ENCODE measurements around the gene TMEM132C. TPM values are rescaled to one million over a fixed set of nuclear protein-coding genes. Genes with fewer than 3 reads are reported as not detected.

Gene TMEM132C
- total RNA-seq, 2 experiments from 2014 or later = not detected

- Mint-ChIP-seq H3K36me3 (ENCODE audit: low read depth) (no peaks in the 10 kb centered on the region), H3K9me3 (no peaks in the 10 kb centered on the region), H3K4me1 (ENCODE audit: low read depth) (no peaks in the 10 kb centered on the region), H3K27ac (no peak overlapping the region), H3K27me3 (peaks cover 2% of the 10 kb centered on the region), H3K4me3 (no peak overlapping the region)
- DNase-seq = no peak
- intact Hi-C loops (cut with micrococcal nuclease) = no loop called here
- no peak for ATAC-seq
- TF ChIP-seq, protein P1, sequence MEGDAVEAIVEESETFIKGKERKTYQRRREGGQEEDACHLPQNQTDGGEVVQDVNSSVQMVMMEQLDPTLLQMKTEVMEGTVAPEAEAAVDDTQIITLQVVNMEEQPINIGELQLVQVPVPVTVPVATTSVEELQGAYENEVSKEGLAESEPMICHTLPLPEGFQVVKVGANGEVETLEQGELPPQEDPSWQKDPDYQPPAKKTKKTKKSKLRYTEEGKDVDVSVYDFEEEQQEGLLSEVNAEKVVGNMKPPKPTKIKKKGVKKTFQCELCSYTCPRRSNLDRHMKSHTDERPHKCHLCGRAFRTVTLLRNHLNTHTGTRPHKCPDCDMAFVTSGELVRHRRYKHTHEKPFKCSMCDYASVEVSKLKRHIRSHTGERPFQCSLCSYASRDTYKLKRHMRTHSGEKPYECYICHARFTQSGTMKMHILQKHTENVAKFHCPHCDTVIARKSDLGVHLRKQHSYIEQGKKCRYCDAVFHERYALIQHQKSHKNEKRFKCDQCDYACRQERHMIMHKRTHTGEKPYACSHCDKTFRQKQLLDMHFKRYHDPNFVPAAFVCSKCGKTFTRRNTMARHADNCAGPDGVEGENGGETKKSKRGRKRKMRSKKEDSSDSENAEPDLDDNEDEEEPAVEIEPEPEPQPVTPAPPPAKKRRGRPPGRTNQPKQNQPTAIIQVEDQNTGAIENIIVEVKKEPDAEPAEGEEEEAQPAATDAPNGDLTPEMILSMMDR (IDR thresholded peaks at IDR 0.05) = no peak
- ChIA-PET CTCF (no interaction called here), POLR2A (no interaction called here)
Measured at GRCh38 chr12:128705140-128705539, 438.2 kb downstream of the TMEM132C start.

DNA sequence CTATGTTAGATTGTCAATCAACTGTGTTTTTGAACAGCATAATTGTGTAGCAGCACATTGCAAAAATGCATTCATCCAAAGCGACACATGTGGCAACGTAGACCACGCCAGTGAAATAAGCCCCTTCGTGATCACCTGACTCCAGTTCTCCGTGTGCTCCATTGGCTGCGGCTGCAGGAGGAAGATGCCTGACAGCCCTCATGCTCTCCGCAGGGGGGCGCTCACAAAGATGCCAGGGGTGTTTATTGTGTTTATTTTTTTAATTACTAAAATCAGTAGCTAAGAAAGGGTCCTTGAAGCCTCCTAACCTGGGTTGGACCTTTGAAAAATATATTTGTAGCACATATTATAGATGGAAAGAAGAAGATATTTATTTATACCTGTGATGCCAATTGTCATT is 440.5 kb downstream of the TMEM132C start:
- POLR2A ChIA-PET = no interaction called here
- intact Hi-C loops (cut with micrococcal nuclease) = no loop called here
- Mint-ChIP-seq H3K27me3 (peaks cover 2% of the 10 kb centered on the region), H3K27ac (no peak overlapping the region), H3K36me3 (ENCODE audit: low read depth) (no peaks in the 10 kb centered on the region), H3K9me3 (no peaks in the 10 kb centered on the region), H3K4me3 (no peak overlapping the region), H3K4me1 (ENCODE audit: low read depth) (no peaks in the 10 kb centered on the region)
- TF ChIP-seq, protein P1 (IDR thresholded peaks at IDR 0.05) = no peak
- CTCF ChIA-PET = no interaction called here
- no peak for DNase-seq
- ATAC-seq = no peak

DNA sequence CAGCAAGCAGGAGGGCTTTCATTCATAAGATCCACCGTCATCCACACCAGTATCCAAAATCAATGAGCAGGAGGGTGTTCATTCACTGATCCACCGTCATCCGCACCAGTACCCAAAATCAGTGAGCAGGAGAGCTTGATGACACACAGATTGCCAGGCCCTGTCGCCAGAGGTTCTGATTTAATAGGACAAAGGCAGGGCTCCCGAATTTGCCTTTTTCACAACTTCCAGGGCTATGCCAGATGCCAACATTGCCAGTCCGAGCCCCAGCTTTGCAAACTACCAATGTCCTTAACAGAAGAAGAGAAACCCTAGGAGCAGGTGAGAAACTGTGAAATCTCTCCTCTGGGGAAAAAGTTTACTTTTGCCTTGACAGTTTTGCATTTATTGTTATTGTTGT is 441.8 kb downstream of the TMEM132C start:
- Mint-ChIP-seq H3K4me1 (ENCODE audit: low read depth) (no peaks in the 10 kb centered on the region), H3K27ac (no peak overlapping the region), H3K4me3 (no peak overlapping the region), H3K9me3 (no peaks in the 10 kb centered on the region), H3K27me3 (peaks cover 2% of the 10 kb centered on the region), H3K36me3 (ENCODE audit: low read depth) (no peaks in the 10 kb centered on the region)
- POLR2A ChIA-PET = no interaction called here
- TF ChIP-seq, protein P1 (IDR thresholded peaks at IDR 0.05) = no peak
- intact Hi-C loops (cut with micrococcal nuclease) = no loop called here
- DNase-seq (no peak), ATAC-seq (no peak)
- CTCF ChIA-PET = no interaction called here

DNA sequence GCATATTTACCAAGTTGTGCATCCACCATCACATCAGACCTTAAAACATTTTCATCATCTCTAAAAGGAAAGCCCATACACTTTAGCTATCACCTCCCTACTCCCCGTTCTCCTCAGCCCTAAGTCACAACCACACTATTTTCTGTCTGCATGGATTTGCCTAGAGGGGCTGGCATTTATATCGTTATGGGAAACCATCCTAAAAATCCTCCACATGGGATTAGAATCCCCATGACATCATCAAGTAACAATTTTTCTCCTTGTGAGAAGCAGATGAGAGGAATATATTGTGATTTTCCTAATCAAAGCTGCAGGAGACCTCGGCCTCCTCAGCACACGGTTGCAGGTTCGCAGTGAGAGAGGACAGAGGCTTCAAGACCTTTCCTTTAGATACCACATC is 442.7 kb downstream of the TMEM132C start:
- ChIA-PET CTCF (no interaction called here), POLR2A (no interaction called here)
- Mint-ChIP-seq H3K27me3 (peaks cover 2% of the 10 kb centered on the region), H3K27ac (no peak overlapping the region), H3K4me1 (ENCODE audit: low read depth) (no peaks in the 10 kb centered on the region), H3K9me3 (no peaks in the 10 kb centered on the region), H3K4me3 (no peak overlapping the region), H3K36me3 (ENCODE audit: low read depth) (no peaks in the 10 kb centered on the region)
- ATAC-seq = no peak
- intact Hi-C loops (cut with micrococcal nuclease) = no loop called here
- TF ChIP-seq, protein P1 (IDR thresholded peaks at IDR 0.05) = no peak
- no peak for DNase-seq

GRCh38 chr12:128711486-128711885 is 444.5 kb downstream of the TMEM132C start:
- POLR2A ChIA-PET = no interaction called here
- H3K27me3 Mint-ChIP-seq = no peaks in the 10 kb centered on the region
- H3K27ac Mint-ChIP-seq = no peak overlapping the region
- CTCF ChIA-PET = no interaction called here
- no peaks in the 10 kb centered on the region for H3K36me3 Mint-ChIP-seq (ENCODE audit: low read depth)
- TF ChIP-seq, protein P1 (IDR thresholded peaks at IDR 0.05) = no peak
- no peak for ATAC-seq
- intact Hi-C loops (cut with micrococcal nuclease) = no loop called here
- H3K9me3 Mint-ChIP-seq = peaks cover 3% of the 10 kb centered on the region
- no peak overlapping the region for H3K4me3 Mint-ChIP-seq
- DNase-seq = no peak
- no peaks in the 10 kb centered on the region for H3K4me1 Mint-ChIP-seq (ENCODE audit: low read depth)

Measured in activated CD8-positive, alpha-beta T cell treated with anti-CD3 and anti-CD28 coated beads for 36 hours (primary cell).